Left colon (tissue), 2 donors: ENCODE data around the gene MYBPH. TPM values are rescaled to one million over a fixed set of nuclear protein-coding genes. Genes with fewer than 3 reads are reported as not detected.
A peak's percentile ranks its signal among the peaks of the same experiment; 100 is the strongest.

ENCODE experiments used
- ATAC-seq: fragments of 200-7000 bp; cut with Tn5 transposase; one replicate; pipeline ENCODE4 v1.9.1; 2020; ENCODE audit warnings: mild to moderate bottlenecking, moderate library complexity
- DNase-seq, 2 donors: peaks; one replicate each; pipeline ENCODE4 v3.0.0-alpha.2; 2020
- intact Hi-C, 2 donors: fragments of 100-400 bp; cut with DNase I in 1 of 2; cut with micrococcal nuclease in 1 of 2; formaldehyde crosslinking; loops; one replicate each; pipeline versions ENCODE4 v1.11.2 to v1.14.0; 2022; cut with DNase I, micrococcal nuclease
- long read RNA-seq: library from polyadenylated mRNA; unstranded; transcript quantifications from one replicate; pipeline ENCODE4 v2.0.0, GENCODE V29; 2021
- total RNA-seq, 2 donors: library from RNA; stranded (reverse); fragmentation: NEBNext Ultra II Directional; extraction: Animal tissue kit (Norgen Biotek cat#: 25700); gene quantifications; one replicate each; pipeline ENCODE4 v1.2.1, GENCODE V29; 2021
- donor health status: DM: no; HTN: no; CAD: no.
- donor health status: DM: yes; HTN: yes; CAD: no.

The MYBPH gene, protein sequence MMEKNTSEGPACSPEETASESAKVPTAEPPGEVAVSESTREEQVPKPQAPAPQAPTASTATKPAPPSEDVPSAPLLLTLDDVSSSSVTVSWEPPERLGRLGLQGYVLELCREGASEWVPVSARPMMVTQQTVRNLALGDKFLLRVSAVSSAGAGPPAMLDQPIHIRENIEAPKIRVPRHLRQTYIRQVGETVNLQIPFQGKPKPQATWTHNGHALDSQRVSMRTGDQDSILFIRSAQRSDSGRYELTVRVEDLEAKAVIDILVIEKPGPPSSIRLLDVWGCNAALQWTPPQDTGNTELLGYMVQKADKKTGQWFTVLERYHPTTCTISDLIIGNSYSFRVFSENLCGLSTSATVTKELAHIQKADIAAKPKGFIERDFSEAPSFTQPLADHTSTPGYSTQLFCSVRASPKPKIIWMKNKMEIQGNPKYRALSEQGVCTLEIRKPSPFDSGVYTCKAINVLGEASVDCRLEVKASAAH
- total RNA-seq, result not detected
- long read RNA-seq, result 0 reads

GRCh38 chr1:203175237-203175826 is at the start of gene MYBPH:
TSS of gene MYBPH (minus strand) at chr1:203175826. CDS start at chr1:203175755, 71 bp downstream.
- DNase-seq, result no peak
- intact Hi-C loops, result no loop called here
- ATAC-seq, result no peak

DNA sequence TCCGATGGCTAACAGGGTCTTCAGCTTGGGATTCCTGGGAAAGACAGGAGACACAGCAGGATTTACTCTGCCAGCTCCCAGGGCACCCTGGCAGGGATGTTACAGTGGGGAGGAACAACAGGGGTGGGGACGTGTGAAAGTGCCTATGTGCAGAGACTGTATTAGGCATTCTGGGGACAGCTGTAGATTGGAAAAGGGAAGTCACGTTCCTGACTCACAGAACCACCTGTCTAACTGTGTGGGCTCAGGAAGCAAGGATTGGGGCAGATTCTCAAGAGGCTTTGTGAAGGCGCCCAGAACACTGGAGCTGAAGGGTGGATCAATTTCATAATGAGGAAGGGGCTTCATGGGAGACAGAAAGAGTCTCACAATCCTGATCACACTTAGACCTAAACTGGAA is 49.4 kb upstream of the MYBPH start:
- ATAC-seq (no peak), DNase-seq (no peak)
- intact Hi-C loops, result no loop called here

- DNase-seq, result no peak
- intact Hi-C loops, result no loop called here
Observed at GRCh38 chr1:203223012-203223775, 47.6 kb upstream of the MYBPH start.

GRCh38 chr1:203219934-203220333 is 44.3 kb upstream of the MYBPH start:
- intact Hi-C loops, result loop anchor here (5.0 kb wide), 2 partner anchors 103 to 183 kb away; no protein-coding TSS in a partner anchor
- DNase-seq, result no peak
- ATAC-seq, result no peak

More at GRCh38 chr1:203223012-203223775, 47.6 kb upstream of the MYBPH start:
- ATAC-seq, result no peak

DNA sequence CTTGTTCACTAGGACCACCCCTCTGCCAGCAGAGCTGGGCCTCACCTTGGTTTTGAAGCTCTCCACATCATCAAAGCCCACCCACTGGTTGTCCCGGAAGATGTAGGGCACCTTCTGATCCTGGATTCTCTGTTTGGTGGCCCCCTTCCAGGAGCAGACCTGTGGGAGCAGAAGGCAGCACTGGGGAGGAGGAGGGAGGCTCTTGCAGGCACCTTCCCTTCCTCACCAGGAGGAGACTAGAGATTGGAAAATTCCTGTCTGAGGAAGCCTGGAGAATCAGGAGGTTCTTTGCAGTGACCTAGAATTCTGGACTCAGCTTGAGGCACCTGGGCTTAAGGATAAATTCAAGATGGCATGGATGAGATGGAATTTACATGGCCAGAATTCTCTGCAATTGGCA is 43.5 kb upstream of the MYBPH start:
- DNase-seq, result no peak
- intact Hi-C loops, result loop anchor here (5.0 kb wide), 2 partner anchors 102 to 182 kb away; no protein-coding TSS in a partner anchor
- ATAC-seq, result no peak

DNA sequence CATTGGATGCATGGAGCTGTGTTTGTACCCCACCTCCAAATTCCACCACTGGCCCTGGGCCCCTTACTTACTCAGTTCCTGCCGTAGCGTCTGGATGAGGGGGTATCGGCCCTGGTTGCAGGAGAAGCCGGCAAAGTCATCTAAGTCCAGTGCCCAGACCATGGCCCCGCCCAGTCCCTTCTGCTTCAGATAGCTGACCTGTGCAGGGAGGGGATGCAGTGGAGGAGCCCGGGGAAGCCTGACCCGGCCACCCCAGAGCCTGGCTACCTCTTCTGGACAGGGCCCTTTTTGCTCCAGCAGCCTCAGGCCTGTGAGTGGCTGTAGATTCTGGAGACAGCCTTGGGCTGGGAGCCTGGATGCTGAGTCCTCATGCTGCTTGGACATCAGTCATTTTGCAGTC is 42.0 kb upstream of the MYBPH start:
- DNase-seq (no peak), ATAC-seq (no peak)
- intact Hi-C loops, result loop anchor here (5.0 kb wide), 2 partner anchors 100 to 180 kb away; no protein-coding TSS in a partner anchor

- ATAC-seq, result peak; percentile 53
- intact Hi-C loops, result loop anchor here (5.0 kb wide), 2 partner anchors 100 to 180 kb away; no protein-coding TSS in a partner anchor
- DNase-seq, result no peak
Observed at GRCh38 chr1:203217139-203217655, 41.6 kb upstream of the MYBPH start.

DNA sequence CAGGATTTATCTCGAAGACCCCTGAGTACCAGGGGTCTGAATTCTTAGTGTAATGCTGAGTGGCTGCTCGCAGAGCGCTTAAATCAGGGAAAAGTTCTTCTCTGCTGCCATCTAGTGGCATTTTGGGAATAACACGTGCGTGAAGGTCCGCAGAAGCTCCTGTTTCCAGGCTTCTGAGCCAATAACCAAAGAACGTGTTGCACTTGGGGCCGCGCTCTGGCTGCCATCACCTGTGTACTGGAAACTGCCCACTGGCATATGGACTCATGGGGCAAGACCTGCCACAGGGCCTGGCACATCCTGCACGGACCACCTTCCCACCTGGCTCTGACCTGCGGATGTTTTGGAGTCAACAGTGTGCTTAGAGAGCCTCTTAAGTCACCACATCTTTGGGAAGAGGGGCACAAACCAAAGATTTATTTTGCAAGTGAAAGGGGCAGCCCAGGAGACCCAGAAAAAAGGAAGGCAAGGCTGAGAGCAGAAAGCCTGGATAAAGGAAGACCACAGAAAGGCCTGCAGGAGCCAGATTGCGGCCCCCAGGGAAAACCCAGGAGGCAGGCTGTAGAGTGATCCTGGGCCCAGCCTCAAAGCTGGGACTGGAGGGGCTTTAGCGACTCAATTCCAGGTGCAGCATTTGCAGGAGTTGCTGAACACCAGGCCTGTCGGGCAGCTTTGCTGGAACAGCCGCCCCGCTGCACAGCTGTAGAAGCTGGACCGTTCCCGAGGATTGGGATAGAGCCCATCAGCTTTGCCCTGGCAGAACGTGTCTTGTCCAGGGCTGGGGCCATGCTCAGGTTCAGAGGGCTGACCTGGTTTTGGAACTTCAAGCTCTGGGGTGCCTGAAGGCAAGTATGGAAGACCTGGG is 40.9 kb upstream of the MYBPH start:
- ATAC-seq (peak; percentile 72), DNase-seq (peak in 1 of 2 donors; percentile 39)
- intact Hi-C loops, result loop anchor here (5.0 kb wide), 2 partner anchors 99 to 179 kb away; no protein-coding TSS in a partner anchor

GRCh38 chr1:203215573-203215972 is 39.9 kb upstream of the MYBPH start:
- DNase-seq (no peak), ATAC-seq (no peak)
- intact Hi-C loops, result loop anchor here (5.0 kb wide), 2 partner anchors 98 to 178 kb away; no protein-coding TSS in a partner anchor

DNA sequence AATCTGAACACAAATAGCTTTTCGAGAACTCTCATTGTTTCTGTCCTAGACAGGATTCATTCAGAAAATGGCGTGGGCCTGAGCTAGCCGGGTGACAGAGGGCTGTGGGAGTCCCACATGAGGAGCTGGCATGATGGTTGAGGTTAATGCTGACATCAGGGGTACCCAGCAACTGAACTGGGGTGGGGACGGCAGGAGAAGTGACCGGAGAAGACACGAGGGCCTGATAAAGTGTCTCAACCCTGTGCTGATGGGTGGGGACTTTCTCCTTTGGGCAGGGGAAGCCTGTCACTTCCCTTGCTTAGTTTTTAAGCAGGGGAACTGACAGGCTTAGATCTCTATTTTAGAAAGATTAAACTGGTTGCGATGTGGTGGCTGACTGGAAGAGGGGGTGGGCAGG is 39.2 kb upstream of the MYBPH start:
- ATAC-seq (no peak), DNase-seq (no peak)
- intact Hi-C loops, result loop anchor here (5.0 kb wide), 2 partner anchors 98 to 178 kb away; no protein-coding TSS in a partner anchor

DNA sequence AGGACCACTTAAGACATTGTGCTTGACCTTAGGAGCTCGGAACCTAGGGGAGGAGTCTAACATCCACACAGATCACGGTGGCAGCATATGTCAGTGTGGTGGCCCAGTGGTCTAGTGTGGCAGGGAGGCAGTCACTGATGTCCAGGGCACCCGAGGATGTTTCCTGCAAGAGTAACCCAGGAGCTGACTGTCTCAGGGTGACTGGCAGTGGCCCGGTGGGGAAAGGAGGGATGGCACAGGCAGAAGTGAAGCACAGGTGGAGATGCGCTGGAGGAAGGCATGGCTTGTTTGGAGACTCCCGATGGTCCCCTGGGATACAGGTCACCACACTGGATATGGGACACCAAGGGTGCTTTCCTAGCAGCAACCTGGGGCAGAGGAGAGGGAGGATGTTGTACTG is 37.5 kb upstream of the MYBPH start:
- DNase-seq, result no peak
- intact Hi-C loops, result no loop called here
- no peak for ATAC-seq

DNA sequence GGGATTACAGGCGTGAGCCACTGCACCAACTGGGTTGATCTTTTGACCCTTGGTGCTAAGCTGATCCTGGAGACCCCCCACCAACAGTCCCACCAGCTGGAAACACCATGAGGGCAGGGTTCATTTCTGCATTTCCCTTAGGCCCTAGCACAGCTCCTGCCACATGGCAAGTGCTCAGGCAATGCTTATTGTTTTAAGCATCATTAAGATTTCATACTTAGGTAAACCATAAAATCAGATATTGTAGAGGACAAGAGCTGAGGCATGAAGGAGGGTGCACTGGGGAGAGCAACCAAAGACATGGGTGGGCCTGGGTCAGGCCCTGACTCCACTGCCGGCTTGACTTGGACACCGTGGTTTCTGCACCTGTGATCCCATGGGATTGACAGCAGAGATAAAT is 36.2 kb upstream of the MYBPH start:
- intact Hi-C loops, result no loop called here
- ATAC-seq (no peak), DNase-seq (no peak)

DNA sequence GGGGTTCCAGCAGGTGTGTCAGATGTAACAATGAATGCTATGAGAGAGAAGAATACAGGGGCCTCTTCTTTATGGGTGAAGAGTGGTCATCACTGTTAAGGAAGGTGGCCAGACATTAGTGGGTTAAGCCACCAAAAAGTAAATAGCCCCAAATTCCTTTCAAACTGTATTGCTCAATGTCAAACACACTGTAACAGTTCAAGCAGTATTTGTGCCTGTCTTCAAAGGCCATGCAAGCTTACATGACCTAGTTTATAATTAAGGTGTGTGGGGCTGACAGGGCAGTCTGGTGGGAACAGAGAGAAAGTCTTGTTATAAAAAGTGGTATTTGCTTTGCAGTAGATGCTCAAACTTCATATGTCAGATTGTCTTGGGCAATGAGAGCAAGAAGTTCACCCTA is 35.4 kb upstream of the MYBPH start:
- ATAC-seq, result no peak
- no peak for DNase-seq
- intact Hi-C loops, result no loop called here

DNA sequence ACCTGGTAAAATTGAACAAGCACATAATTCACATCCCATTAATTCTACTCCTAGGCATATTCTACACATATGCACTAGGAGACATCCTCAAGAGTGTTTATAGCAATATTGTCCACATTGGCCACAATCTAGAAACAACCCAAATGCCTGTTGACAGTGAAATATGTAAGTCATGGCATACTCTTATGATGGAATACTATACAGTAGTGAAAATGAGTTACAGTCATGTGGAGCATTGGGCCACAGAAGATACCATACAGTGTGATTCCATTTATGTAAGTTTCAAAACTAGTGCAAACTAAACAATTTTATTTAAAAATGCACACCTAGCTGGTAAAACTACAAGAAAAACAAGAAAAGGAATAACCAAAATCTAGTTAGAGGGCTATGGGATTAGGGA is 34.7 kb upstream of the MYBPH start:
- intact Hi-C loops, result no loop called here
- ATAC-seq (no peak), DNase-seq (no peak)

- ATAC-seq (no peak), DNase-seq (no peak)
- intact Hi-C loops, result no loop called here
Observed at GRCh38 chr1:203208181-203208580, 32.6 kb upstream of the MYBPH start.

GRCh38 chr1:203207751-203208150 is 32.1 kb upstream of the MYBPH start:
- ATAC-seq (no peak), DNase-seq (no peak)
- intact Hi-C loops, result no loop called here

DNA sequence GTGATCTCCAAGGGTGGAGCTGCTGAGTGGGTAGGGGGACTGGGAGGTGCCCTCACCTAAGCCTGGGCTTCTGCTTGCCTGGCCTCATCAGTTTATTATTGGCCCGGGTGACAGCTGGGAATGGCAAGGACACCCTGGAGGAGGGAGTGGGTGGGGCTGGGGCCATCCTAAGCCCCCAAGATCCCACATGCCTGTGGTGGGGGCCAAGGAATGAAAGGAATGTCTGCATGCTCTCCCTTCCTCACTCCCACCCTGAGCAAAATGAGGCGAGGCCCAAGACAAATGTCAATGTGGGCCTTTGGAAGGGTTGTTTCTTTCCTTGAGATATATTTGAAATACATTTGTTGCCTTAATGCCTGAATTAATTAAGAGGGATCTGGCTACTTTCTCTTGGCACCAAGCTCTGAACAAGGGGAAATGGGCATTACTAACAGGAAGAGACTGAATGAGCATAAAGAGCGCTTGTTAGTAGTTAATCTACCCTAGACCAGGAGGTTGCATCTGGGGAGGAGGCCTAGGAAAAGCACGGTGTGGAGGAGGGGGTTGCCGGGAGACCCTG is 30.6 kb upstream of the MYBPH start:
- intact Hi-C loops, result no loop called here
- DNase-seq (no peak), ATAC-seq (no peak)

DNA sequence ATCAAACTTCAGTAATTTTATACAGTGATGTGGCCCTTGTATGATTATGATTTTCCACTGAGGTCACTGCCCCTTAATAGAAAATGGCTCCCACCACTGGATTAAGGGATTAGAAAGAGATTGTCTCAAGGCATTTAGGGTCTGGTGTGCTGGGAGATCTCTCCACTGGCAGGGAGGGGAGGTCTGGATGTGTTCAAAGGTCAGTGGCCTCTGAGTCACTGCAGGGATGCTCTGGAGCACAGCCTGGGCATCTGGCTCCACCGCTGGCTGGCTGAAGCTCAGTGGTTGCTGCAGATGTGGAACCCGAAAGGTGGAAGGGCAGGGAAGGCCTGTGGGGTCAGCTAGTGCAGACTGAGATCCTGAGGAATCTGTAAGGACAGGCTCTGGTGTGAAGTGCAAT is 29.1 kb upstream of the MYBPH start:
- intact Hi-C loops, result no loop called here
- DNase-seq, result no peak
- no peak for ATAC-seq
